K562 (cell line): ENCODE data around the gene CPT1A. TPM values are rescaled to one million over a fixed set of nuclear protein-coding genes. Genes with fewer than 3 reads are reported as not detected.

Experiments used
- ATAC-seq: fragments of 200-7000 bp; cut with Tn5 transposase; 3 replicates; pipeline ENCODE4 v1.9.1; 2020; ENCODE audit warnings: moderate library complexity
- BruUV-seq: library from RNA; stranded (reverse); fragments of 400-500 nt; replicated peaks from 2 replicates; lab custom pipeline; 2021; lab: Mats Ljungman, UMichigan
- CTCF ChIA-PET: fragments of 300-600 bp; formaldehyde crosslinking; extraction: SDS; loops from one replicate; lab custom pipeline; 2021; ENCODE audit warnings: low intra/inter-chr PET ratio; lab: Yijun Ruan, JAX
- POLR2A ChIA-PET: fragments of 300-600, 350-650 bp; sonication (Branson Sonifier 250); formaldehyde crosslinking; extraction: SDS; loops from one replicate; lab custom pipeline; 2021; ENCODE audit warnings: antibody characterized with exemption, inconsistent platforms; lab: Yijun Ruan, JAX
- DNase-seq, 4 experiments: peaks; one replicate each; pipeline versions ENCODE4 v3.0.0 to v3.0.0-alpha.2; 2011 to 2018; ENCODE audit warnings: low spot score in 3 of 4, mixed read lengths in 3 of 4; ENCODE audit errors: extremely low read depth in 1 of 4
- FAIRE-seq: peaks from 2 replicates; lab custom pipeline; 2011; peaks lifted over from hg19 to GRCh38; lab: Jason Lieb, UNC
- H2AFZ ChIP-seq: 2 replicates; pipeline ENCODE4 v1.6.0; 2011; ENCODE audit warnings: low read depth, low read length, control low read depth, inconsistent platforms
- H3K27ac ChIP-seq: fragments of 200-600 bp; 3 replicates; pipeline ENCODE4 v1.8.0; 2011; ENCODE audit warnings: low read depth, mild to moderate bottlenecking, control low read depth, inconsistent platforms, low read length, moderate library complexity, mixed read lengths; ENCODE audit errors: extremely low read depth
- H3K27me3 ChIP-seq, 2 experiments: fragments of 300-600 bp in 1 of 2; 2 replicates in 1 of 2; 3 replicates in 1 of 2; pipeline versions ENCODE4 v1.6.0 to v1.8.0; 2011; ENCODE audit warnings: inconsistent platforms in 2 of 2, low read length in 2 of 2, mild to moderate bottlenecking in 1 of 2, mixed read lengths in 1 of 2, moderate library complexity in 1 of 2; ENCODE audit not compliant: control insufficient read depth in 2 of 2, insufficient read depth in 2 of 2
- H3K36me3 ChIP-seq: fragments of 300-600 bp; 3 replicates; pipeline ENCODE4 v1.8.0; 2011; ENCODE audit warnings: mild to moderate bottlenecking, low read length, inconsistent platforms; ENCODE audit not compliant: control insufficient read depth, insufficient read depth
- H3K4me1 ChIP-seq, 2 experiments: fragments of 200-600 bp in 1 of 2; replicated peaks in 1 of 2; 2 replicates in 1 of 2; 3 replicates in 1 of 2; pipeline versions ENCODE4 v1.5.1 to v1.8.0; 2011; ENCODE audit warnings: inconsistent platforms in 2 of 2, low read length in 2 of 2, mild to moderate bottlenecking in 1 of 2, mixed read lengths in 1 of 2, moderate library complexity in 1 of 2; ENCODE audit not compliant: control insufficient read depth in 2 of 2, insufficient read depth in 2 of 2
- H3K4me2 ChIP-seq: 2 replicates; pipeline ENCODE4 v1.6.1; 2011; ENCODE audit warnings: low read length, control low read depth, inconsistent platforms, mixed read lengths; ENCODE audit not compliant: insufficient read depth
- H3K4me3 ChIP-seq: fragments of 200-600 bp; sonication (generic), shearing (Covaris generic); 2 replicates; pipeline ENCODE4 v1.5.1; 2016; ENCODE audit warnings: control low read depth, inconsistent platforms
- H3K79me2 ChIP-seq: fragments of 200-600 bp; 3 replicates; pipeline ENCODE4 v1.8.0; 2011; ENCODE audit warnings: low read length, inconsistent platforms; ENCODE audit not compliant: control insufficient read depth, insufficient read depth
- H3K9ac ChIP-seq, 2 experiments: 2 replicates each; pipeline versions ENCODE4 v1.6.0 to v1.6.1; 2011; ENCODE audit warnings: low read depth in 2 of 2, low read length in 2 of 2, control low read depth in 1 of 2, inconsistent platforms in 1 of 2, mild to moderate bottlenecking in 1 of 2, mixed read lengths in 1 of 2; ENCODE audit not compliant: insufficient read depth in 1 of 2
- H3K9me1 ChIP-seq: one replicate; pipeline ENCODE4 v1.6.0; 2011; ENCODE audit warnings: inconsistent platforms, mild to moderate bottlenecking, low read length, moderate library complexity; ENCODE audit not compliant: control insufficient read depth, insufficient read depth
- H3K9me3 ChIP-seq: replicated peaks from 2 replicates; pipeline ENCODE4 v1.5.1; 2011; ENCODE audit warnings: low read depth, low read length, inconsistent platforms; ENCODE audit not compliant: control insufficient read depth, insufficient read depth
- H4K20me1 ChIP-seq: replicated peaks from 2 replicates; pipeline ENCODE4 v1.6.1; 2011; ENCODE audit warnings: low read length, inconsistent platforms, mixed read lengths; ENCODE audit not compliant: control insufficient read depth, insufficient read depth
- CTCF ChIP-seq, 3 experiments: IDR thresholded peaks in 2 of 3; conservative IDR thresholded peaks in 1 of 3; 2 replicates each; pipeline ENCODE4 v1.5.1; 2011 to 2012; ENCODE audit warnings: low read length in 3 of 3, mild to moderate bottlenecking in 3 of 3, control low read depth in 2 of 3, improper control_type of control experiment in 1 of 3, inconsistent platforms in 1 of 3, low read depth in 1 of 3, mixed read lengths in 1 of 3, moderate library complexity in 1 of 3; ENCODE audit not compliant: insufficient read depth in 2 of 3
- E2F8 ChIP-seq: fragments of 450-650 bp; IDR thresholded peaks from 2 replicates; pipeline ENCODE4 v1.7.1; 2018; ENCODE audit warnings: mild to moderate bottlenecking, low read depth; ENCODE audit not compliant: partially characterized antibody
- EP300 ChIP-seq: IDR thresholded peaks from 2 replicates; pipeline ENCODE4 v1.6.1; 2012; ENCODE audit warnings: low read length, improper control_type of control experiment
- NFIC ChIP-seq: fragments of 450-650 bp; IDR thresholded peaks from 2 replicates; pipeline ENCODE4 v1.6.1; 2017; ENCODE audit warnings: mild to moderate bottlenecking, inconsistent platforms
- RFX5 ChIP-seq: IDR thresholded peaks from 2 replicates; pipeline ENCODE4 v1.6.1; 2011; ENCODE audit warnings: low read depth, mild to moderate bottlenecking, improper control_type of control experiment, low read length
- WGBS: fragments of 100-300 bp; shearing (Covaris generic); methylation state at CpG from one replicate; pipeline ENCODE4 v1.1.6; 2016; ENCODE audit warnings: low coverage, mixed read lengths; ENCODE audit not compliant: insufficient coverage; ENCODE audit errors: missing lambda C conversion rate; 5-methylcytosine and 5-hydroxymethylcytosine counted together
- in situ Hi-C: fragments of 300-500 bp; cut with MboI; formaldehyde crosslinking; loops from 4 replicates; pipeline ENCODE4 v1.15.0; 2018; ENCODE audit warnings: inconsistent platforms, mixed read lengths
- intact Hi-C: fragments of 100-400 bp; cut with micrococcal nuclease; formaldehyde crosslinking; loops from 2 replicates; pipeline ENCODE4 v1.14.2; 2022
- polyA plus RNA-seq, 8 experiments: library from polyadenylated mRNA; depleted of rRNA in 4 of 8; stranded (reverse) in 5 of 8; unstranded in 3 of 8; fragments of >200 nt; fragmentation: Nextera tagmentation in 2 of 8; fragmentation: Illumina TruSeq in 1 of 8; extraction: Ambion mirVana in 2 of 8; extraction: Trizol in 1 of 8; gene quantifications; 2 replicates each; pipeline versions ENCODE4 v1.2.1 to v1.2.3, GENCODE V29; 2011 to 2014; ENCODE audit warnings: inconsistent platforms in 1 of 8, missing spikeins in 1 of 8
- total RNA-seq, 7 experiments: library from RNA; depleted of rRNA in 6 of 7; stranded (reverse); fragments of >200 nt in 6 of 7; fragmentation: Illumina TruSeq in 2 of 7; extraction: Trizol in 2 of 7; gene quantifications; 2 replicates each; pipeline versions ENCODE4 v1.2.1 to v1.2.3, GENCODE V29; 2011 to 2021; ENCODE audit warnings: low replicate concordance in 1 of 7

CPT1A gene
- total and polyA plus RNA-seq, 9 of the 15 experiments (the other 6 are each of a cell fraction or from before 2014, with no cell fraction given) = 2.6 to 29.1 (median 12.3) TPM

GRCh38 chr11:68806931-68807844, 34.5 kb downstream of the CPT1A start:
- peaks cover 0 to 8% of the 10 kb centered on the region in 2 experiments; a peak in 2 of 5 replicates for H3K4me1 ChIP-seq
- H3K4me3 ChIP-seq = no peak overlapping the region
- no peak overlapping the region for H2AFZ ChIP-seq
- no TSS peak for BruUV-seq
- TF ChIP-seq EP300 (no peak), RFX5 (peak; percentile 80)
- intact Hi-C loops = no loop called here
- no peak overlapping the region for H3K4me2 ChIP-seq
- peak; percentile 19 for FAIRE-seq
- H3K27me3 ChIP-seq = no peaks in the 10 kb centered on the region
- H4K20me1 ChIP-seq = no peaks in the 10 kb centered on the region
- ChIA-PET POLR2A (interaction anchor here (0.6 to 1.2 kb wide), 2 partner anchors 9 to 22 kb away, joined by 3 read pairs; no protein-coding TSS in a partner anchor), CTCF (no interaction called here)
- no peak overlapping the region for H3K27ac ChIP-seq
- peak overlapping the region in 1 of 2 experiments; percentile 65; a peak in 1 of 4 replicates for H3K9ac ChIP-seq
- DNase-seq = no peak
- peaks cover 13% of the 10 kb centered on the region; the same call in 1 of the 3 replicates for H3K36me3 ChIP-seq
- 82% methylated on average over 22 of the region's 23 CpGs for WGBS
- no peaks in the 10 kb centered on the region for H3K79me2 ChIP-seq
- in situ Hi-C loops = no loop called here
- H3K9me1 ChIP-seq = no peaks in the 10 kb centered on the region
- ATAC-seq = no peak
- no peaks in the 10 kb centered on the region for H3K9me3 ChIP-seq

DNA sequence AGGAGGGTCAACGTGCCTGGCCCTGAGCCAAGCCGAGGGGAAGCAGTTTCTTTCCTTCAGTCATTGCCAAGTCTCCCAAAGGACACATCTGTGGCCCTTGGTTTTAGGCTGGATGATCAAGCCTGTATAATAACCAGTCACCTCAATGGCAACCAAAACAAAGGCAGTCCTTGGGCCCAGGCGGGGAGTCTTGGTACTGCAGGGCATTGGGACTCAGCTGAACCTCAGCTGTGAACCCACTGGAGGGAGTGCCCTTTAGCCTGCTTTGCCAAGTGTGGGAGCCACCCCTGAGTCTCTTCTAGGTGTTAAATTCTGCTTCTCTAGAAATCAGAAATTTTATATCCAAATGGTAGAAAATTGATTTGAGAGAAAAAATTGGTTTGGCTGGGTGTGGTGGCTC, 36.9 kb downstream of the CPT1A start:
- Histone ChIP-seq H3K27me3 (no peaks in the 10 kb centered on the region), H3K9me1 (no peaks in the 10 kb centered on the region), H4K20me1 (no peaks in the 10 kb centered on the region), H3K9me3 (no peaks in the 10 kb centered on the region), H3K4me3 (no peak overlapping the region), H3K79me2 (no peaks in the 10 kb centered on the region), H3K4me2 (no peak overlapping the region), H3K4me1 (peaks cover 0 to 8% of the 10 kb centered on the region in 2 experiments; a peak in 2 of 5 replicates), H3K9ac (no peak overlapping the region; a peak in 1 of 4 replicates), H3K36me3 (peaks cover 14% of the 10 kb centered on the region; the same call in 1 of the 3 replicates), H2AFZ (no peak overlapping the region), H3K27ac (no peak overlapping the region)
- no peak for DNase-seq
- TF ChIP-seq NFIC (0 out of 2 replicates have a peak, but pooled peaks have one; percentile 39), E2F8 (no peak), CTCF (IDR thresholded peaks at IDR 0.05 in 2 of 3, conservative IDR thresholded peaks at IDR 0.05 in 1 of 3; ENCODE audit: insufficient read depth in 2 of 3, low read depth in 1 of 3, low read length in 3 of 3) (peak in 2 of 3 experiments; percentile 15 to 28; a peak in 1 of 6 replicates)
- in situ Hi-C loops (no loop called here), intact Hi-C loops (no loop called here)
- ChIA-PET CTCF (no interaction called here), POLR2A (no interaction called here)
- 57% methylated on average over 3 of the region's 3 CpGs for WGBS
- peak; percentile 63; the same call in 2 of the 3 replicates for ATAC-seq
- BruUV-seq = no TSS peak
- no peak for FAIRE-seq
